GM10266 (cell line): Measurements from ENCODE around the gene ITPRIPL2.

Experiments used
- DNase-seq: peaks from one replicate; pipeline ENCODE4 v3.0.0; 2012; ENCODE audit errors: extremely low spot score
- CTCF ChIP-seq: IDR thresholded peaks from 2 replicates; pipeline ENCODE4 v1.5.1; 2012; ENCODE audit warnings: mild to moderate bottlenecking, low read depth; ENCODE audit not compliant: control insufficient read depth, insufficient read depth; ENCODE audit errors: missing control alignments

ITPRIPL2 gene

DNA sequence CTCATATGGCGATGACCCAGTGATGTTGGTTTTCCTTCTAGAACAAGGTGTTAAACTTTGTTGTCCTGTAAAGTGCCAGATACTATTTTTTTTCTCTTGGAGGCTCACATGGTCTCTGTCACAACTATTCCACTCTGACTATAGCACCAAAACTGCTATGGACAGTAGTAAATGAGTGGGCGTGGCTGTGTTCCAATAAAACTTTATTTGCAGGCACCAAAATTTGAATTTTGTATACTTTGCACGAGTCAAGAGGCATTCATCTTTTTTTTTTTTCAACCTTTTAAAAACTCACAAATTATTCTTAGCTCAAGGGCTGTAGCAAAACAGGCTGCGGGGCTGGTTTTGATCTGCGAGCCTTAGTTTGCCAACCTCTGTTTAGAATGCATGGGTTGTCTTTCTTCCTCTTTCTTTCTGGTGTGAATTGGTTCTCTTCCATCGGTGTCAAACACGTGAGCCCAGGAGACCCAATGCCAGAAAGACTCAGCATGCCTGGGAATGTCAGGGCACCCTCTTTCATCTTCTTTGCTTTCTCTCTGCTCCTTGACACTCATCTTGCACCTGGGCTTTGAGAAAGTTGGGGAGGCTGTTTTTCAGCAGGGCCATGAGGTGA, 56.4 kb downstream of the ITPRIPL2 start:
- TF ChIP-seq CTCF, result no peak
- DNase-seq, result no peak
